ENCODE results near the gene SLC23A2.
"Not testable (repeated sequence)": the region's sequence is repeated elsewhere in the genome, so short reads cannot be mapped to it uniquely, and the experiment has no call there.

SLC23A2 gene

GRCh38 chr20:5028258-5029059 lies 27.1 kb upstream of the SLC23A2 start:
- not testable (repeated sequence) for H3K4me1 Mint-ChIP-seq (ENCODE audit: low read depth); H3K9me3 Mint-ChIP-seq; H3K4me3 Mint-ChIP-seq; H3K27ac Mint-ChIP-seq; DNase-seq; H3K36me3 Mint-ChIP-seq (ENCODE audit: low read depth); H3K27me3 Mint-ChIP-seq

- H3K36me3 Mint-ChIP-seq (ENCODE audit: low read depth): no peaks in the 10 kb centered on the region
- H3K27ac Mint-ChIP-seq: no peak overlapping the region
- no peak for DNase-seq
- H3K4me1 Mint-ChIP-seq (ENCODE audit: low read depth): peaks cover 6% of the 10 kb centered on the region
- H3K9me3 Mint-ChIP-seq: no peaks in the 10 kb centered on the region
- H3K27me3 Mint-ChIP-seq: no peaks in the 10 kb centered on the region
- no peak overlapping the region for H3K4me3 Mint-ChIP-seq
These were observed 23.7 kb upstream of the SLC23A2 start for GRCh38 chr20:5024982-5025381.

GRCh38 chr20:5024103-5024502 lies 22.8 kb upstream of the SLC23A2 start:
- Mint-ChIP-seq H3K9me3 (no peaks in the 10 kb centered on the region), H3K36me3 (ENCODE audit: low read depth) (no peaks in the 10 kb centered on the region), H3K27me3 (no peaks in the 10 kb centered on the region), H3K27ac (no peak overlapping the region), H3K4me3 (no peak overlapping the region), H3K4me1 (ENCODE audit: low read depth) (peaks cover 6% of the 10 kb centered on the region)
- no peak for DNase-seq

GRCh38 chr20:5023171-5023570 lies 21.9 kb upstream of the SLC23A2 start:
- H3K4me1 Mint-ChIP-seq (ENCODE audit: low read depth); H3K36me3 Mint-ChIP-seq (ENCODE audit: low read depth); H3K27me3 Mint-ChIP-seq; H3K27ac Mint-ChIP-seq; H3K4me3 Mint-ChIP-seq; H3K9me3 Mint-ChIP-seq; DNase-seq: not testable (repeated sequence)

- Mint-ChIP-seq H3K4me1 (ENCODE audit: low read depth) (peaks cover 6% of the 10 kb centered on the region), H3K9me3 (no peaks in the 10 kb centered on the region), H3K36me3 (ENCODE audit: low read depth) (no peaks in the 10 kb centered on the region), H3K27ac (no peak overlapping the region), H3K4me3 (no peak overlapping the region), H3K27me3 (no peaks in the 10 kb centered on the region)
- no peak for DNase-seq
These were observed 19.4 kb upstream of the SLC23A2 start for GRCh38 chr20:5020760-5021159.

GRCh38 chr20:5013682-5014447 lies 12.6 kb upstream of the SLC23A2 start:
- H3K4me1 Mint-ChIP-seq (ENCODE audit: low read depth): peaks cover 3% of the 10 kb centered on the region
- no peaks in the 10 kb centered on the region for H3K27me3 Mint-ChIP-seq
- DNase-seq: no peak
- H3K4me3 Mint-ChIP-seq: no peak overlapping the region
- no peak overlapping the region for H3K27ac Mint-ChIP-seq
- H3K9me3 Mint-ChIP-seq: no peaks in the 10 kb centered on the region
- H3K36me3 Mint-ChIP-seq (ENCODE audit: low read depth): no peaks in the 10 kb centered on the region

- Mint-ChIP-seq H3K36me3 (ENCODE audit: low read depth) (no peaks in the 10 kb centered on the region), H3K9me3 (no peaks in the 10 kb centered on the region), H3K27ac (no peak overlapping the region)
These were observed 7.4 kb upstream of the SLC23A2 start for GRCh38 chr20:5008759-5009158.

GRCh38 chr20:5005326-5005725 lies 4.0 kb upstream of the SLC23A2 start:
- Mint-ChIP-seq H3K9me3 (no peaks in the 10 kb centered on the region), H3K4me1 (ENCODE audit: low read depth) (peaks cover 19% of the 10 kb centered on the region), H3K27ac (no peak overlapping the region), H3K27me3 (no peaks in the 10 kb centered on the region), H3K4me3 (no peak overlapping the region), H3K36me3 (ENCODE audit: low read depth) (peaks cover 4% of the 10 kb centered on the region)
- DNase-seq: no peak

More at GRCh38 chr20:5008759-5009158, 7.4 kb upstream of the SLC23A2 start:
- no peak for DNase-seq
- Mint-ChIP-seq H3K4me1 (ENCODE audit: low read depth) (peaks cover 12% of the 10 kb centered on the region), H3K4me3 (no peak overlapping the region), H3K27me3 (no peaks in the 10 kb centered on the region)

GRCh38 chr20:5004825-5005224 lies 3.5 kb upstream of the SLC23A2 start:
- H3K27me3 Mint-ChIP-seq; H3K9me3 Mint-ChIP-seq; H3K4me3 Mint-ChIP-seq; DNase-seq; H3K27ac Mint-ChIP-seq; H3K36me3 Mint-ChIP-seq (ENCODE audit: low read depth): not testable (repeated sequence)
- peaks cover 24% of the 10 kb centered on the region for H3K4me1 Mint-ChIP-seq (ENCODE audit: low read depth)

GRCh38 chr20:5003626-5004025 lies 2.3 kb upstream of the SLC23A2 start:
- Mint-ChIP-seq H3K36me3 (ENCODE audit: low read depth) (peaks cover 6% of the 10 kb centered on the region), H3K4me1 (ENCODE audit: low read depth) (peaks cover 29% of the 10 kb centered on the region), H3K27ac (no peak overlapping the region), H3K4me3 (no peak overlapping the region), H3K9me3 (no peaks in the 10 kb centered on the region), H3K27me3 (no peaks in the 10 kb centered on the region)
- DNase-seq: no peak

GRCh38 chr20:5002077-5002413 lies 735 bp upstream of the SLC23A2 start:
- H3K27ac Mint-ChIP-seq: peak overlapping the region; percentile 90
- peaks cover 35% of the 10 kb centered on the region for H3K4me1 Mint-ChIP-seq (ENCODE audit: low read depth)
- H3K27me3 Mint-ChIP-seq: no peaks in the 10 kb centered on the region
- peaks cover 6% of the 10 kb centered on the region for H3K36me3 Mint-ChIP-seq (ENCODE audit: low read depth)
- H3K9me3 Mint-ChIP-seq: no peaks in the 10 kb centered on the region
- peak overlapping the region; percentile 86 for H3K4me3 Mint-ChIP-seq
- peak; percentile 34 for DNase-seq

- peak overlapping the region; percentile 87 for H3K4me3 Mint-ChIP-seq
- peaks cover 6% of the 10 kb centered on the region for H3K36me3 Mint-ChIP-seq (ENCODE audit: low read depth)
- no peaks in the 10 kb centered on the region for H3K27me3 Mint-ChIP-seq
- DNase-seq: peak; percentile 63
- peak overlapping the region; percentile 89 for H3K27ac Mint-ChIP-seq
- H3K9me3 Mint-ChIP-seq: no peaks in the 10 kb centered on the region
- peaks cover 41% of the 10 kb centered on the region for H3K4me1 Mint-ChIP-seq (ENCODE audit: low read depth)
These were observed 792 bp downstream of the SLC23A2 start for GRCh38 chr20:5000263-5001173.

GRCh38 chr20:4999788-5000187 lies 1.5 kb downstream of the SLC23A2 start:
- H3K36me3 Mint-ChIP-seq (ENCODE audit: low read depth): peaks cover 7% of the 10 kb centered on the region
- H3K4me3 Mint-ChIP-seq: peak overlapping the region; percentile 87
- no peaks in the 10 kb centered on the region for H3K27me3 Mint-ChIP-seq
- H3K27ac Mint-ChIP-seq: peak overlapping the region; percentile 11
- no peaks in the 10 kb centered on the region for H3K9me3 Mint-ChIP-seq
- DNase-seq: no peak
- H3K4me1 Mint-ChIP-seq (ENCODE audit: low read depth): peaks cover 45% of the 10 kb centered on the region

GRCh38 chr20:4998160-4998651 lies 3.1 kb downstream of the SLC23A2 start:
- no peak for DNase-seq
- Mint-ChIP-seq H3K9me3 (no peaks in the 10 kb centered on the region), H3K4me1 (ENCODE audit: low read depth) (peaks cover 53% of the 10 kb centered on the region), H3K27ac (no peak overlapping the region), H3K4me3 (no peak overlapping the region), H3K36me3 (ENCODE audit: low read depth) (peaks cover 9% of the 10 kb centered on the region), H3K27me3 (no peaks in the 10 kb centered on the region)
